Thyroid gland (tissue), 4 donors: ENCODE data around the gene HOXD8. TPM values are rescaled to one million over a fixed set of nuclear protein-coding genes. Genes with fewer than 3 reads are reported as not detected.

ENCODE experiments used
- DNase-seq, 2 donors: peaks; one replicate each; pipeline ENCODE4 v3.0.0-alpha.2; 2019
- H3K27ac ChIP-seq, 3 donors: fragments of 200-600 bp; sonication (generic); 1 replicate in 2 of 3; 2 replicates in 1 of 3; pipeline ENCODE4 v1.5.1; 2016 to 2019; ENCODE audit warnings: mild to moderate bottlenecking in 1 of 3, moderate library complexity in 1 of 3
- H3K27me3 ChIP-seq: fragments of 200-600 bp; sonication (generic); one replicate; pipeline ENCODE4 v1.5.1; 2019
- H3K36me3 ChIP-seq, 2 donors: fragments of 200-600 bp; sonication (generic); one replicate each; pipeline ENCODE4 v1.5.1; 2016 to 2019
- H3K4me1 ChIP-seq, 2 donors: fragments of 200-600 bp; sonication (generic); one replicate each; pipeline ENCODE4 v1.5.1; 2017 to 2019
- H3K4me3 ChIP-seq, 3 donors: fragments of 200-600 bp; sonication (generic); replicated peaks in 1 of 3; 1 replicate in 2 of 3; 2 replicates in 1 of 3; pipeline ENCODE4 v1.5.1; 2016; ENCODE audit warnings: mild to moderate bottlenecking in 1 of 3
- H3K9me3 ChIP-seq: fragments of 200-600 bp; sonication (generic); one replicate; pipeline ENCODE4 v1.5.1; 2017
- POLR2A ChIP-seq, 2 donors: fragments of 450-650 bp; IDR thresholded peaks; one replicate each; pipeline ENCODE4 v1.6.1; 2017; ENCODE audit warnings: antibody characterized with exemption in 2 of 2, mild to moderate bottlenecking in 2 of 2, moderate library complexity in 1 of 2
- WGBS, 2 donors: methylation state at CpG; one replicate each; pipeline ENCODE4 v1.1.5; 2017; 5-methylcytosine and 5-hydroxymethylcytosine counted together
- intact Hi-C: fragments of 100-400 bp; cut with DNase I; formaldehyde crosslinking; loops from one replicate; pipeline ENCODE4 v1.15.1; 2023
- total RNA-seq, 4 donors: library from RNA; depleted of rRNA; stranded (reverse); fragments of >200 nt; gene quantifications; one replicate each; pipeline ENCODE4 v1.2.3, GENCODE V29; 2016
- TF ChIP-seq, protein P1 (sequence below), 6 experiments: fragments of 200-600 bp in 3 of 6; fragments of 450-650 bp in 3 of 6; sonication (generic) in 3 of 6; IDR thresholded peaks; one replicate each; pipeline ENCODE4 v1.5.1; 2016 to 2019; ENCODE audit warnings: antibody characterized with exemption in 6 of 6, mild to moderate bottlenecking in 2 of 6, inconsistent platforms in 1 of 6, moderate library complexity in 1 of 6

The HOXD8 gene
- total RNA-seq, 4 donors from 2014 or later, result 4.1 to 24.9 (median 9.9) TPM

DNA sequence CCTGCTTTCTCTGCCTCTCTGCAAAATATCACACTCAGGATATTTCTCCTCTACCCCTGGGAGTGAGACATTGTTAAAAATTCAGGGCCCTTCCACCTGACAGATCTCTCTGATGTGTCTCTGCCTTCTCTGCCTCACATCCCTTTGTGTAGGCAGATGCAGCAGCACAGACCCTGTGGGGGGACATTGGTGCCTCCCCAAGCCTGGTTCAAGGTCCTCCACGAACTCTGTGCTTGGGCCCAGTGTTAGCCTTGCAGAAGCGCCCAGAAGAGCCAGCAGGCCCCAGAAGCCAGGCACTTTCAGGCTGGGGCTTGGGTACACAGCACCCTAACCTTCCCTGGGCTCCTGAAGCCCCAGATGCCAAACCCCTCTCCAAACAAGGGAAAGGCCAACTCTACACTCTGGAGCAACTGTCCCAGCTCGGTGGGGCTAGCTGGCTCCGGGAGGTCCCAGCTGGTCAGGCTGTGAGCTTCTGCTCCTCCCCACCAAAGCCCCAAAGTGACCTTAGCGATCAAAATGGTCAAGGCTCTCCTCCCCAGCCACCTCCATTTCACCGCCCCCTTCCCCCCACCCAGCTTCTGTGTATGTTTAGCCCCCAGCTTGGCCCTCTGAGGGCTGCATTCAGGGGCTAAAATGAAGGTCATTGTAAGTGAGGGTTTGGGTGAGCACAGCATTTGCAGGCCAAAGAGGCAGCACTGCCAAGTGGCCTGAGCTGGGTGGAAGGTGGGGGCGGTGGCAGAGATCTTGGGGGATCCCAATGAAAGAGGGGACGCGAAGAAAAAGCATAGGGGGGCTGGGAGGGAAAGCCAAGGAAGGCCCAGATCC lies 4.3 kb upstream of the HOXD8 start:
- 30% methylated on average over 8 to 9 of the region's 9 CpGs for WGBS, 2 donors
- Histone ChIP-seq H3K27ac (no peak overlapping the region), H3K36me3 (no peaks in the 10 kb centered on the region), H3K4me3 (no peak overlapping the region), H3K9me3 (no peaks in the 10 kb centered on the region), H3K4me1 (peaks cover 5 to 24% of the 10 kb centered on the region in 2 donors), H3K27me3 (peaks cover 75% of the 10 kb centered on the region)
- TF ChIP-seq, protein P1, sequence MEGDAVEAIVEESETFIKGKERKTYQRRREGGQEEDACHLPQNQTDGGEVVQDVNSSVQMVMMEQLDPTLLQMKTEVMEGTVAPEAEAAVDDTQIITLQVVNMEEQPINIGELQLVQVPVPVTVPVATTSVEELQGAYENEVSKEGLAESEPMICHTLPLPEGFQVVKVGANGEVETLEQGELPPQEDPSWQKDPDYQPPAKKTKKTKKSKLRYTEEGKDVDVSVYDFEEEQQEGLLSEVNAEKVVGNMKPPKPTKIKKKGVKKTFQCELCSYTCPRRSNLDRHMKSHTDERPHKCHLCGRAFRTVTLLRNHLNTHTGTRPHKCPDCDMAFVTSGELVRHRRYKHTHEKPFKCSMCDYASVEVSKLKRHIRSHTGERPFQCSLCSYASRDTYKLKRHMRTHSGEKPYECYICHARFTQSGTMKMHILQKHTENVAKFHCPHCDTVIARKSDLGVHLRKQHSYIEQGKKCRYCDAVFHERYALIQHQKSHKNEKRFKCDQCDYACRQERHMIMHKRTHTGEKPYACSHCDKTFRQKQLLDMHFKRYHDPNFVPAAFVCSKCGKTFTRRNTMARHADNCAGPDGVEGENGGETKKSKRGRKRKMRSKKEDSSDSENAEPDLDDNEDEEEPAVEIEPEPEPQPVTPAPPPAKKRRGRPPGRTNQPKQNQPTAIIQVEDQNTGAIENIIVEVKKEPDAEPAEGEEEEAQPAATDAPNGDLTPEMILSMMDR (IDR thresholded peaks at IDR 0.05), result no peak
- no peak for TF ChIP-seq POLR2A (IDR thresholded peaks at IDR 0.05)
- DNase-seq, result no peak
- intact Hi-C loops, result loop anchor here (5.0 to 10.0 kb wide), 3 partner anchors 432 to 1020 kb away; no protein-coding TSS in a partner anchor

DNA sequence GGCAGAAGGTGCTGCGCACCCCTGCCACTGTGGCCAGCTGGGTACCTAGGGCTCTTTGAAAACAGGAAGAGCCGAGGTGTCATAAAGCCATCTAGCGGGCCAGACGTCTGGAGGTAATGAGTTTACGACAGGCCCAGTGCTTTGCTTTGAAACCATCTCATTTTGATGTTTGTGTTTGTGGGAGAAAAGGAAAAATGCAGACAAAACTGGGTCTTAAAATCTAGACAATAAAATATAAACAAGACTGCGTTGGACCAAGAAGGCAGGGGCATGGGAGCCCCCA lies 3.8 kb upstream of the HOXD8 start:
- no peak for DNase-seq
- Histone ChIP-seq H3K27ac (no peak overlapping the region), H3K4me3 (no peak overlapping the region), H3K27me3 (peaks cover 75% of the 10 kb centered on the region), H3K36me3 (no peaks in the 10 kb centered on the region), H3K9me3 (no peaks in the 10 kb centered on the region), H3K4me1 (peaks cover 5 to 30% of the 10 kb centered on the region in 2 donors)
- TF ChIP-seq, protein P1 (IDR thresholded peaks at IDR 0.05), result no peak
- TF ChIP-seq POLR2A (IDR thresholded peaks at IDR 0.05), result no peak
- 24 to 37% methylated on average over 6 of the region's 6 CpGs for WGBS, 2 donors
- intact Hi-C loops, result loop anchor here (5.0 to 10.0 kb wide), 3 partner anchors 432 to 1019 kb away; no protein-coding TSS in a partner anchor

DNA sequence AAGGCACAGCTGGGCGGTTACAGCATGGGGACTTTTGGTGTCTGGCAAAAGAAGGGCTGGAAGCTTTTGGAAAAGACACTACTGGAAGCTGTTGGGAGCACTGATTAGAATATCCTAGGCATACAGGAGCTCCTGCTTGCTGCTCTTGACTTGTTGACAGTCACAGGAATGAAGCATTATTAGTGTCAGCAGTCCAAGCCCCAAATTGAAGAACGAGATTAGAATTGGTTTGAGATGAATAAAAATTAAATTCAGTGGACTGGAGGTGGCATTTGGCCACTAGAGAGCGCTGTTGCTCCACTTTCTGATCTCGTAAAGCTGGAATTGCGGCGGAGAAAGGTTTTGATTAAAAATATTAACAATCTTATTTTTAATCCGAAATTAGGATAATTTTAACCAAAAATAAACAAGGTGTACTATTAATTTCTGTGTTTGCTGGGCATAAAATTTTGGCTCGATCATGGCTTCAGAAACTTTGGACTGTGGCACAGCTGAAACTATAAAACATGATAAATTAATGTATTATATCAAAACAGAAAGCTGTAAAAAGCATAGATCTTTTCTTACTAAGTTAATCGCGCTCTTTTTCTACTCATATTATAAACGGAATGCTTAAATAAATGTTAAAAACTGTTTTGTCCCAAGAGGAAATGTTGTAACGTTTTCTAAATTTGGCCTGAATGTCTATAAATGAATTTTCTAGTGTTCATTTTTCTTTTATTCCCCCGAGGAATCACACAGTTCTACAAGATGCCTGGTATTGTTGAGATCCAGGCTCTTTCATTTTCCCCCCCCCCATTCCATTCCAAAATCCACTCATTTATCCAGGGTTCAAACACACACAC lies 2.4 kb upstream of the HOXD8 start:
- no peaks in the 10 kb centered on the region for H3K9me3 ChIP-seq
- no peaks in the 10 kb centered on the region for H3K36me3 ChIP-seq
- TF ChIP-seq POLR2A (IDR thresholded peaks at IDR 0.05), result no peak
- TF ChIP-seq, protein P1 (IDR thresholded peaks at IDR 0.05), result peak; percentile 72 to 88 (median 80)
- peaks cover 5 to 28% of the 10 kb centered on the region in 2 donors for H3K4me1 ChIP-seq
- peaks cover 70% of the 10 kb centered on the region for H3K27me3 ChIP-seq
- no peak overlapping the region for H3K27ac ChIP-seq
- intact Hi-C loops, result loop anchor here (5.0 to 10.0 kb wide), 3 partner anchors 430 to 1018 kb away; no protein-coding TSS in a partner anchor
- 3 to 6% methylated on average over 13 of the region's 13 CpGs for WGBS, 2 donors
- DNase-seq, result peak; percentile 68 to 73
- H3K4me3 ChIP-seq, result no peak overlapping the region

DNA sequence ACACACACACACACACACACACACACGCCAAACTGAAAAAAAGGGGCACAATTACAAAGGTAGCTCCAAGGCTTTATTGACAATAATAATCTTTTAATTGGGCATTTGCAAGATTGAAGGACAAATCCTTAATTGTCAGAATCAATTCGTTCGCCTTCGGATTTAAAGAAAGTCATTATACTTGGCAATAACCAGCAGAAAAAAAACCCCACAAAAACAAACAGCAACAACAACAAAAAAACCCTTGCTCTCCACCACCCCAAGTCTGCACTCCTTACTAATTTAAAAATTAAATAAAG lies 1.8 kb upstream of the HOXD8 start:
- no peak for DNase-seq
- Histone ChIP-seq H3K9me3 (no peaks in the 10 kb centered on the region), H3K27me3 (peaks cover 70% of the 10 kb centered on the region), H3K36me3 (no peaks in the 10 kb centered on the region), H3K4me1 (peaks cover 5 to 22% of the 10 kb centered on the region in 2 donors), H3K4me3 (no peak overlapping the region), H3K27ac (no peak overlapping the region)
- WGBS, 2 donors, result 19 to 26% methylated on average over 4 of the region's 4 CpGs
- intact Hi-C loops, result loop anchor here (5.0 to 10.0 kb wide), 3 partner anchors 430 to 1017 kb away; no protein-coding TSS in a partner anchor
- no peak for TF ChIP-seq POLR2A (IDR thresholded peaks at IDR 0.05)
- TF ChIP-seq, protein P1 (IDR thresholded peaks at IDR 0.05), result no peak
